Measurements from ENCODE around the gene MRPS35.

MRPS35 gene

DNA sequence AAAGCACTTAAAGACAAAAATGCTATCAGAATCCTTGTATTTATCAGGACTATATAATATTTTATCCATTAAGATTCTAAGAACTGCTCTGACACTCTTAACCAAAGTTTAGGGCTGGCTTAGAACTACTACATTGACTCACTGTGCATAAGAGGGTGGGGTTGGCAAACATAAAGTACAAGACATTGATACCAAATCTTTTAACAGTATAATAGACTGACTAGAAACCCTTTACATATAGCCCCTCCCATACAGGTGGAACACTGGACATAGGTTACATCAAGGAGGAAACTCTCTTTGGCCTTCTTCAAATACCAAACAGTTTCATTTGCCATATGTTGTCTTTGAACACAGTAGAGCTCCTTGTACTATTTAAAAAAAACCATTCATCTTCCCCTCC lies 30.0 kb upstream of the MRPS35 start:
- peaks cover 13% of the 10 kb centered on the region; the same call in 1 of the 2 replicates for H3K36me3 ChIP-seq (ENCODE audit: insufficient read depth, low read length)

DNA sequence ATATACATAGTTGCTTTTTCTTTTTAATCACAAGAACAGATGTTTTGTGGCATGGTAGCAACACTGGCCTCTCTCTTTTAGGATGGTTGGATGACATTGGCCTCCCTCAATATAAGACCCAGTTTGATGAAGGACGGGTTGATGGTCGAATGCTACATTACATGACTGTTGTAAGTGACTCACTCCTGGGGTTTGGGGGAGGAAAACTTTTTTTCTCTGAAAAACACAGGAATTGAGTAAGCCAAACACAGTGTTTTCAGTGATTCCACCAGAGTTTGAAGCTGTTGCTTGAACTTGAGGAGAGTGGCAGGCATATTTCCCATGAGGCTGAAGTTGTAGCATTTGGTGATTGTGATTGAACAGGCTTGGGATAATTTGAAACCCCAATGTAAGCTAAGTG lies 28.1 kb upstream of the MRPS35 start:
- Histone ChIP-seq H3K9me3 (ENCODE audit: low read depth, low read length) (no peaks in the 10 kb centered on the region), H3K9ac (ENCODE audit: insufficient read length) (no peak overlapping the region), H3K36me3 (ENCODE audit: insufficient read depth, low read length) (peaks cover 13% of the 10 kb centered on the region; the same call in 1 of the 2 replicates), H3K4me3 (no peak overlapping the region), H3K27ac (no peak overlapping the region)
- no peak for DNase-seq (ENCODE audit: low read depth, low spot score)
- TF ChIP-seq FOXP2 (optimal IDR thresholded peaks at IDR 0.05; ENCODE audit: control extremely low read depth, extremely low read length, insufficient read depth), result no peak
- TF ChIP-seq EZH2 (IDR thresholded peaks at IDR 0.05), result no peak
- no peak for TF ChIP-seq POLR2AphosphoS5 (IDR thresholded peaks at IDR 0.05; ENCODE audit: borderline replicate concordance, low read depth, low read length)

More for the DNA sequence above, 30.0 kb upstream of the MRPS35 start:
- TF ChIP-seq FOXP2 (optimal IDR thresholded peaks at IDR 0.05; ENCODE audit: control extremely low read depth, extremely low read length, insufficient read depth) (no peak), POLR2AphosphoS5 (IDR thresholded peaks at IDR 0.05; ENCODE audit: borderline replicate concordance, low read depth, low read length) (no peak), EZH2 (IDR thresholded peaks at IDR 0.05) (no peak)
- no peaks in the 10 kb centered on the region for H3K9me3 ChIP-seq (ENCODE audit: low read depth, low read length)
- DNase-seq (ENCODE audit: low read depth, low spot score), result no peak
- no peak overlapping the region for H3K4me3 ChIP-seq
- no peak overlapping the region for H3K9ac ChIP-seq (ENCODE audit: insufficient read length)
- H3K27ac ChIP-seq, result no peak overlapping the region

DNA sequence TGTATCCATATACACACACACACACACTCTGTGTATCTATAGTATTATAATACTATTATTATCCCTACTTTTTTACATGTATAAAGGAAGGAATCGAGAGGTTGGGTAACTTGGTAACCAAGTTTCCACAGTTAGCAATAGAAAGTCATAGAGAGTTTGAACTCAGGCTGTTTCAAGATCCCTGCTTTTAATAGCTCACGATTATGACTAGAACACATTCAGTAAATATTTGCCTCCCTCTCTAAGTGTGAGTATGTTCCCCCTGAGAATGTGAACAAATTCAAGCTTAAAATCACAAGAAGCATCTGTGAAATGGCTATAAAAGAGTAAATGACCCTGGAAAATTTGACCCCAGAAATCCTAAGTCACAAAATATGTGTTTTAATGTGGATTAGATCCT lies 25.4 kb upstream of the MRPS35 start:
- no peak for DNase-seq (ENCODE audit: low read depth, low spot score)
- no peak overlapping the region for H3K27ac ChIP-seq
- TF ChIP-seq FOXP2 (optimal IDR thresholded peaks at IDR 0.05; ENCODE audit: control extremely low read depth, extremely low read length, insufficient read depth) (no peak), POLR2AphosphoS5 (IDR thresholded peaks at IDR 0.05; ENCODE audit: borderline replicate concordance, low read depth, low read length) (no peak), EZH2 (IDR thresholded peaks at IDR 0.05) (no peak)
- no peaks in the 10 kb centered on the region for H3K9me3 ChIP-seq (ENCODE audit: low read depth, low read length)
- H3K4me3 ChIP-seq, result no peak overlapping the region
- H3K9ac ChIP-seq (ENCODE audit: insufficient read length), result no peak overlapping the region
- H3K36me3 ChIP-seq (ENCODE audit: insufficient read depth, low read length), result peaks cover 9% of the 10 kb centered on the region; the same call in 1 of the 2 replicates

DNA sequence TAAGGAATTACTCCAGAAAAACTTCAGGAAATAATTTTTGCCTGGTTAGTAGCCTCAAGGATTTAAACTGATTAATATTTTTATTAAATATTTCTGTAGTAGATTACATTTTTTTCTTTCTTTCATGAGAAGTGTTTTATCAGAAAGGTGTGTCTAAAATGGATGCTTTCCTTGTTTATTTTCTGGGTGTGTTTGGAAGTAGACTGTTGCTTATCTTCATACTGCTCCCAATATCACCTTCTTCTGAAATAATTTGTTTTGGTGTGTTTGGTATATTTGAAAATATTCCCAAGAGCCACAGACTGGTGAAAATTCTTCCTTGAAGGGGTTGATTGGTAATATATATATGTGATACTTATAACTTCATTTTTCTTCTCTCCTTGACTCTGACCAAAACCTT lies 24.5 kb upstream of the MRPS35 start:
- no peak overlapping the region for H3K4me3 ChIP-seq
- no peak for DNase-seq (ENCODE audit: low read depth, low spot score)
- H3K9ac ChIP-seq (ENCODE audit: insufficient read length), result no peak overlapping the region
- H3K36me3 ChIP-seq (ENCODE audit: insufficient read depth, low read length), result peaks cover 9% of the 10 kb centered on the region; the same call in 1 of the 2 replicates
- no peaks in the 10 kb centered on the region for H3K9me3 ChIP-seq (ENCODE audit: low read depth, low read length)
- no peak for TF ChIP-seq POLR2AphosphoS5 (IDR thresholded peaks at IDR 0.05; ENCODE audit: borderline replicate concordance, low read depth, low read length)
- no peak for TF ChIP-seq FOXP2 (optimal IDR thresholded peaks at IDR 0.05; ENCODE audit: control extremely low read depth, extremely low read length, insufficient read depth)
- no peak for TF ChIP-seq EZH2 (IDR thresholded peaks at IDR 0.05)
- no peak overlapping the region for H3K27ac ChIP-seq

DNA sequence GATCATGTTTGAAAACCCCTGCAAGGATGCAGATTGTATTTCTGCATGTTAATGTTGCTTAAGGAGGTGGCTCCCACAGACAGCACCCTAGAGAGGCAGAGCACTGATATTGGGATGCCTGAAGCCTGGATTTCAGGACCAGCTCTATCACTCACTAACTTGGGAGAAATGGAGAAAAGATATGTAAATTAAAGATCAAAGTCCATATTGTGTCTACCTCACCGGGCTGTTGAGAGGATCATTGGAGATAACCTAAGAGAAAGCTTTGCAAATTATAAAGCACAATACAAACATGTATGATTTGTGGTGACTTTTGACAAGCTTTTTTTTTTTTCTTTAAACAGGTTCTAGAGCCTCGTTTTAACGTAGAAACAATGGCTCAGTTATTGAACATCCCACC lies 22.0 kb upstream of the MRPS35 start:
- no peak for DNase-seq (ENCODE audit: low read depth, low spot score)
- Histone ChIP-seq H3K27ac (no peak overlapping the region), H3K36me3 (ENCODE audit: insufficient read depth, low read length) (peaks cover 10% of the 10 kb centered on the region), H3K9me3 (ENCODE audit: low read depth, low read length) (no peaks in the 10 kb centered on the region), H3K4me3 (no peak overlapping the region), H3K9ac (ENCODE audit: insufficient read length) (no peak overlapping the region)
- no peak for TF ChIP-seq POLR2AphosphoS5 (IDR thresholded peaks at IDR 0.05; ENCODE audit: borderline replicate concordance, low read depth, low read length)
- TF ChIP-seq EZH2 (IDR thresholded peaks at IDR 0.05), result no peak

DNA sequence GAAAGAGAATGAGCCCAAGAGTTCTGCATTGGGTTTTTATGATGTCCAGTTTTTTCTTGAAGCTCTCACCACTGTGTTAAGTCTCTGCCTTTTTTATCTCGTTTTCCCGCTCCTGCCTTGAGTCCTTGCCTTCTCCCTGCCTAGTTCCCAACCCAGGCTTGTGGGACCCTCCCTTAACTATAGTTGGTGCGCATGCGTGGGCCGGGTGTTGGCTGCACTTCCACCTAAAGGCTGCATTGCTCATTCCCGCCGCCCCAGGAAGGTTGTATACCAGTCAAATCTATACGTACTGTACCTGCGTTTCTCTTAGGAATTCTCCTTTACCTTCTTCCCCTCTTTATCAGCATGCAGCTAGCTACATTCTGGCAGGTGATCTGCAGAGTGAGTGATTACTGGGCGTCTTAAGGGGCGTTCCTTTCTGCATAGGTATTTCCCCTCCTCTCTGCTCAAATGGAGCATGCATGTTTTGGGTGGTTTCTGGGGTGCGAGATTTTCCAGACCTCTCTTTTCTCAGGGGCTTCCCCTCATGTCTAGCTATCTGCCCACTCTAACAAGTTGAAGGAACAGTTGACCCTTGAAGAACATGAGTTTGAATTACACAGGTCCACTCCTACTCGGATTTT lies 21.0 kb upstream of the MRPS35 start:
- Histone ChIP-seq H3K36me3 (ENCODE audit: insufficient read depth, low read length) (peaks cover 10% of the 10 kb centered on the region), H3K9ac (ENCODE audit: insufficient read length) (no peak overlapping the region), H3K27ac (no peak overlapping the region), H3K9me3 (ENCODE audit: low read depth, low read length) (no peaks in the 10 kb centered on the region), H3K4me3 (no peak overlapping the region)
- no peak for DNase-seq (ENCODE audit: low read depth, low spot score)
- TF ChIP-seq POLR2AphosphoS5 (IDR thresholded peaks at IDR 0.05; ENCODE audit: borderline replicate concordance, low read depth, low read length) (no peak), EZH2 (IDR thresholded peaks at IDR 0.05) (no peak), FOXP2 (optimal IDR thresholded peaks at IDR 0.05; ENCODE audit: control extremely low read depth, extremely low read length, insufficient read depth) (no peak)

DNA sequence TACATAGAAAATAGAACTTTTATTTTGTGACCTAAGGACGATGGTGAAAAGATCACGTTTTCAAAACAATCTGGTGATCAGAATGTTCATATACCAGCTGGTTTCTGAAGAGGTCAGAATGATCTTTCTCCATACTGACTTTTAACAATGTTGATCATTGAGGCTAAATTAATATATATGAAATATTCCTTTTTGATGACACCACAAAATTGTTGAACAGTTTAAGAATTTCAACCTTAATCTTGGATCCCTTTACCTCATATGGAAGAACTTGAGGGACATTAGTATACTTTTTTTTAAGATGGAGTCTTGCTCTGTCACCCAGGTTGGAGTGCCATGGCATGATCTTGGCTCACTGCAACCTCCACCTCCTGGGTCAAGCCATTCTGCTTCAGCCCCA lies 17.2 kb upstream of the MRPS35 start:
- Histone ChIP-seq H3K9ac (ENCODE audit: insufficient read length) (no peak overlapping the region), H3K9me3 (ENCODE audit: low read depth, low read length) (no peaks in the 10 kb centered on the region), H3K36me3 (ENCODE audit: insufficient read depth, low read length) (peaks cover 14% of the 10 kb centered on the region), H3K27ac (no peak overlapping the region), H3K4me3 (no peak overlapping the region)
- DNase-seq (ENCODE audit: low read depth, low spot score), result no peak
- TF ChIP-seq EZH2 (IDR thresholded peaks at IDR 0.05), result no peak
- no peak for TF ChIP-seq FOXP2 (optimal IDR thresholded peaks at IDR 0.05; ENCODE audit: control extremely low read depth, extremely low read length, insufficient read depth)
- no peak for TF ChIP-seq POLR2AphosphoS5 (IDR thresholded peaks at IDR 0.05; ENCODE audit: borderline replicate concordance, low read depth, low read length)

DNA sequence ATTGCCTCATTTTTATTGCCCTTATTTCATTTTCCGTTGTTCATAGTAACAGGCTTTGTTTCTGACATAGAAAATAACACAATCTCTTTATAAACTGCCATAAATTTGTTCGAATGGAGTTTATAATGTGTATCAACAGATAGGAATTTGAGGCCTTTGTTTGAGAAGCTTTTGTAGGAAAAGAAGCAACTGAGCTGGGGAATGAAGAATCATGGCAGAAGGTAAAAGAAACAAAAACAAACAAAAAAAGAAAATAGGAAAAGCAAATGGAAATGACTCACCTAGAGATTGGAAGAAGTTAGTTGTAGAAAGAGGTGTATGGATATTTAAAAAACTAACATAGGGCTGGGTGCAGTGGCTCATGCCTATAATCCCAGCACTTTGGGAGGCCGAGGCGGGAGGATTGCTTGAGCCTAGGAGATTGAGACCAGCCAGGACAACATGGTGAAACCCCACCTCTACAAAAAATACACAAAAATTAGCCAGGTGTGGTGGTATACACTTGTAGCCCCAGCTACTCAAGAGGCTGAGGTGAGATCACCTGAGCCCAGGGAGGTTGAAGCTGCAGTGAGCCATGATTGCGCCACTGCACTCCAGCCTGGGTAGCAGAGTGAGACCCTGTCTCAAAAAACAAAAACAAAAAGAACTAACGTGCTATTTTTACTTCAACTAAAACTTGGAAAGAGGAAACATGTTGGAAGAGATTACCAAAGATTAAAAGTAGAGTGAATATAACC lies 14.9 kb upstream of the MRPS35 start:
- Histone ChIP-seq H3K27ac (no peak overlapping the region), H3K9ac (ENCODE audit: insufficient read length) (no peak overlapping the region), H3K36me3 (ENCODE audit: insufficient read depth, low read length) (peaks cover 14% of the 10 kb centered on the region), H3K9me3 (ENCODE audit: low read depth, low read length) (no peaks in the 10 kb centered on the region), H3K4me3 (no peak overlapping the region)
- DNase-seq (ENCODE audit: low read depth, low spot score), result no peak
- TF ChIP-seq EZH2 (IDR thresholded peaks at IDR 0.05) (no peak), POLR2AphosphoS5 (IDR thresholded peaks at IDR 0.05; ENCODE audit: borderline replicate concordance, low read depth, low read length) (no peak), FOXP2 (optimal IDR thresholded peaks at IDR 0.05; ENCODE audit: control extremely low read depth, extremely low read length, insufficient read depth) (no peak)
